ENCODE results near the gene PAPPA. TPM values are rescaled to one million over a fixed set of nuclear protein-coding genes. Genes with fewer than 3 reads are reported as not detected.

PAPPA gene
- polyA plus RNA-seq, 1 experiment: 39.9 TPM

DNA sequence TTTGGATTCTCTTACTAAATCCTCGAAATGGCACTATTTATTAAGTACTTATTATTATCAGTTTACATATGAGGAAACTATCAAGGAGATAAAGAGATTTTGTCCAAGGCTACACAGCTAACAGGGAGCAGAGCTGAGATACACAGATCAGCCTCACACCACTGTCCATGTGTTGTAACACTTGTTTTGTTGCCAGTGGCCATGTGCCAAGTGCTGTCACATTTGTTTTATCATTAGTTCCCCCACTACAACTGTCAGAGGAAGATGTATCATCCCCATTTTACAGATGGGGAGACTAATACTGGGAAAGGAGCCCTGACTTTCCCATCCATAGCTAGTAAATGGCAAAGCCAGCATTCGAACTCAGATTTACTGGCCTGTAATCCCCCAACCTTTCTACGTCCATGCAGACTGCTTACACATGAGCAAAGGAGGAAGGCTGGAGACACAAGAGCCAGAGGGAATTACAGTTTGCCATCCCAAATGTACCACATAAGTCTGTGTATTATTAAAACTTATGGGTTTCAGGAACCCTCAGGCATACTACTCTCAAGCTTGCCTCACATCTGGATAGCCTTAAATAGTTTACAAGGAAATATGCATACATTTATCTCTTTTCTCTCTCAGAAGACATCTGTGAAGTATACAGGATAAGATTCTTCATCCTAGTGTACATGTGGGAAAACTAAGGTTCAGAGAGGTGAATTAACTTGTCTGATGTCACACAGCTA lies 25.1 kb downstream of the PAPPA start:
- CTCF ChIA-PET: interaction anchor here (1.2 kb wide), 1 partner anchor 11 kb away, joined by 3 read pairs; no protein-coding TSS in a partner anchor
- H3K36me3 ChIP-seq (ENCODE audit: control insufficient read depth, insufficient read depth, low read length): peaks cover 1% of the 10 kb centered on the region
- POLR2A ChIA-PET: interaction anchor here (0.7 kb wide), 1 partner anchor 234 kb away, joined by 3 read pairs; no protein-coding TSS in a partner anchor
- H3K4me3 ChIP-seq (ENCODE audit: low read depth, low read length): no peak overlapping the region
- no peak for DNase-seq (ENCODE audit: low read depth)
- H3K27me3 ChIP-seq (ENCODE audit: control insufficient read depth, insufficient read depth, low read length): no peaks in the 10 kb centered on the region
- TF ChIP-seq, protein P1, sequence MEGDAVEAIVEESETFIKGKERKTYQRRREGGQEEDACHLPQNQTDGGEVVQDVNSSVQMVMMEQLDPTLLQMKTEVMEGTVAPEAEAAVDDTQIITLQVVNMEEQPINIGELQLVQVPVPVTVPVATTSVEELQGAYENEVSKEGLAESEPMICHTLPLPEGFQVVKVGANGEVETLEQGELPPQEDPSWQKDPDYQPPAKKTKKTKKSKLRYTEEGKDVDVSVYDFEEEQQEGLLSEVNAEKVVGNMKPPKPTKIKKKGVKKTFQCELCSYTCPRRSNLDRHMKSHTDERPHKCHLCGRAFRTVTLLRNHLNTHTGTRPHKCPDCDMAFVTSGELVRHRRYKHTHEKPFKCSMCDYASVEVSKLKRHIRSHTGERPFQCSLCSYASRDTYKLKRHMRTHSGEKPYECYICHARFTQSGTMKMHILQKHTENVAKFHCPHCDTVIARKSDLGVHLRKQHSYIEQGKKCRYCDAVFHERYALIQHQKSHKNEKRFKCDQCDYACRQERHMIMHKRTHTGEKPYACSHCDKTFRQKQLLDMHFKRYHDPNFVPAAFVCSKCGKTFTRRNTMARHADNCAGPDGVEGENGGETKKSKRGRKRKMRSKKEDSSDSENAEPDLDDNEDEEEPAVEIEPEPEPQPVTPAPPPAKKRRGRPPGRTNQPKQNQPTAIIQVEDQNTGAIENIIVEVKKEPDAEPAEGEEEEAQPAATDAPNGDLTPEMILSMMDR (IDR thresholded peaks at IDR 0.05; ENCODE audit: insufficient read depth, low read depth, low read length): no peak

DNA sequence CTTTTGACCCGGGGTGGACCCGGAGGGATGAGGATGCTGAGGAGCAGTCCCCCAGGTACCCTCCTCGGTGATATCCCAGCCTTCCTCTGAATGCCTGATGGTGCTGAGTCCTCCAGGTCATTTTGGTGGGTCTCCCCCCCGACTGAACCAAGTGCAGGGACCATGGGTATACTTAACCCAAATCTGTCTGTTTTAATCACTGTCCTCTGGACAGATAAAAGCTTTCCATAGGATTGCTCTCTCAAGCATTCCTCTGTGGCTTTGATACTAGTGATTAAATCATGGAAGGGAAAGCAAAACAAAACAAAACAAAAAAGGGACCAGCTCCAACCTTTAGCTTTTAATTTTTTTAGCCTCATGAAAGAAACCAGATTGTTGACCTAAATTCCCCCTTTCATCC lies 26.0 kb downstream of the PAPPA start:
- Histone ChIP-seq H3K27me3 (ENCODE audit: control insufficient read depth, insufficient read depth, low read length) (no peaks in the 10 kb centered on the region), H3K4me3 (ENCODE audit: low read depth, low read length) (no peak overlapping the region), H3K36me3 (ENCODE audit: control insufficient read depth, insufficient read depth, low read length) (peaks cover 1% of the 10 kb centered on the region; the same call in 1 of the 2 replicates)
- POLR2A ChIA-PET: no interaction called here
- TF ChIP-seq, protein P1 (IDR thresholded peaks at IDR 0.05; ENCODE audit: insufficient read depth, low read depth, low read length): no peak
- no peak for DNase-seq (ENCODE audit: low read depth)
- CTCF ChIA-PET: interaction anchor here (1.5 kb wide), 1 partner anchor 586 kb away, joined by 3 read pairs; no protein-coding TSS in a partner anchor

DNA sequence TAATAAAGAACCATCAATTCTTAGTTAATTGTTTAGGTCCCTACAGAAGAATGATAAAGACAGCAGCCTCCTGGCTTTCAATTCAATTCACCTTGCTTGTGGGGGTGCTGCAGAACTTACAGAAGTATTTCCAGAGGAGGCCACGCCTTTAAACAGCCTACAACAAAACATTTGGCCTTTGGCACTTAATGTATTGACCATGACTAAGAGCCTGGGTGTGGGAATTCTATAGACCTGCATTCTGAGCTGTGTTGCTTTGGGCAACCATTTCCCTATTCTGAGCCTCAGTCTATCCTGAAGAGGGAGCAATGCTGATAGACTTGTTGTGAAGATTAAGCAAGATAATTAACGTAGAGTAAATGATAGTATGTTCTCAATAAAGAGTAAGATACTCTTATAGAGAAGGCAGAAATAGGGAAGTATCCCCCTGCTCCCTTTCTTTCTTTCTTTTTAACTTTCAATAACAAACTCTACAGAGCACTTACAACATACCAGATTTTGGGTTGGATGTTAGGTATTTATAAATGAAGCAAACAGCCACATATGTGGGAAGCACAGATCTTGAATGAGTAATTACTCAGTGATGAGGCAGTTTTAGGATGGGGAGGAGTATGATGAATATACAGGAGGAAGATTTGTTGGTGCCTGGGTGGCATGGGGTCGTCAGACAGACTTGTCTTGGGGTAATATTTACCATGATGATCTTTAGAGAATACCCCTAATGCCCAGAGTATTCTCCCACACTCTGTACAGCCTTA lies 28.4 kb downstream of the PAPPA start:
- no peak overlapping the region for H3K4me3 ChIP-seq (ENCODE audit: low read depth, low read length)
- CTCF ChIA-PET: interaction anchor here (0.6 to 1.0 kb wide), 4 partner anchors 13 to 127 kb away, joined by 3 read pairs; no protein-coding TSS in a partner anchor
- TF ChIP-seq, protein P1 (IDR thresholded peaks at IDR 0.05; ENCODE audit: insufficient read depth, low read depth, low read length): no peak
- H3K27me3 ChIP-seq (ENCODE audit: control insufficient read depth, insufficient read depth, low read length): no peaks in the 10 kb centered on the region
- no peak for DNase-seq (ENCODE audit: low read depth)
- peaks cover 4% of the 10 kb centered on the region for H3K36me3 ChIP-seq (ENCODE audit: control insufficient read depth, insufficient read depth, low read length)
- POLR2A ChIA-PET: no interaction called here

DNA sequence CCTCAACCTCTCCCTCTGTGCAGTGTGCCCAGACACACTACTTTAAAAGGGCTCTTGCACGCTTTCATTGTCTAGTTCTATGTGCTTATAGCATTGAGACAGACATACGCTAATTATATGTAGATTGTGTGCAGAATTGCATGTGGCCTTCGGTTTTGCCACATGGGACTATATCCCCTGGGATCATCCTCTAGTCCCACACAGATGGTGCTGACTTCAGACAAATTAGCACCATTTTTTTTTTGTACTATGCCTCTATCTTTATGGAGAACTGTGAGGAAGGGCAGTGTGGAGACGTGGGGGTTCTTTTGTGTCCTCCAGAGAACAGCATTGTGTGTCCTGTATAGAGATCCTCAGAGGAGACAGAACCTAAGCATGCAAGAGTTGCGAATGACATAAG lies 29.3 kb downstream of the PAPPA start:
- POLR2A ChIA-PET: no interaction called here
- Histone ChIP-seq H3K27me3 (ENCODE audit: control insufficient read depth, insufficient read depth, low read length) (no peaks in the 10 kb centered on the region), H3K36me3 (ENCODE audit: control insufficient read depth, insufficient read depth, low read length) (peaks cover 12% of the 10 kb centered on the region)

More for the DNA sequence above, 29.3 kb downstream of the PAPPA start:
- CTCF ChIA-PET: interaction anchor here (0.8 kb wide), 1 partner anchor 23 kb away, joined by 3 read pairs; no protein-coding TSS in a partner anchor
- TF ChIP-seq, protein P1 (IDR thresholded peaks at IDR 0.05; ENCODE audit: insufficient read depth, low read depth, low read length): no peak
- no peak for DNase-seq (ENCODE audit: low read depth)
- no peak overlapping the region for H3K4me3 ChIP-seq (ENCODE audit: low read depth, low read length)

Measured in BJ (cell line).